GM12872 (cell line): Measurements from ENCODE around the gene FDCSP.
"Not testable (repeated sequence)": the region's sequence is repeated elsewhere in the genome, so short reads cannot be mapped to it uniquely, and the experiment has no call there.

Source experiments
- TF ChIP-seq, protein P1 (sequence below): IDR thresholded peaks from 3 replicates; pipeline ENCODE4 v1.5.1; 2011; ENCODE audit warnings: low read depth, mild to moderate bottlenecking, low read length, moderate library complexity; ENCODE audit not compliant: insufficient read depth

FDCSP gene

DNA sequence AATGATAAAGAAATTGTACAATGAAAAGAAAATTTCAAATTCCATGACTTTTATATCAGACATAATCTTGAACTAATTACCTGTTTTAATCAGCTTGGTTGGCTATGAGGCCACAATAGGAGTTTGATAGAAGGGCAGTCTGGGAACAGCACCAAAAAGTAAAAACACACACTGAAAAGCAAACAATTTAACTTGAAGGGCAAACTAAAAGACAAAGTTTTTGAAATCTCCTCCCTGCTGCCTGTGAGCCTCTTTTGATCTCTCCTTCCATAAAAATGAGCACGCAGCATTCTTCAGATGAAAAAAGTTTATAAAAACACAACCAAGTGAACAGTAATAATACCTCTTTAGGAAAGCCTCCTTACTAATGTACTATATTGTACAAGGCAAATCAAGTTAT is 22.3 kb upstream of the FDCSP start:
- TF ChIP-seq, protein P1, sequence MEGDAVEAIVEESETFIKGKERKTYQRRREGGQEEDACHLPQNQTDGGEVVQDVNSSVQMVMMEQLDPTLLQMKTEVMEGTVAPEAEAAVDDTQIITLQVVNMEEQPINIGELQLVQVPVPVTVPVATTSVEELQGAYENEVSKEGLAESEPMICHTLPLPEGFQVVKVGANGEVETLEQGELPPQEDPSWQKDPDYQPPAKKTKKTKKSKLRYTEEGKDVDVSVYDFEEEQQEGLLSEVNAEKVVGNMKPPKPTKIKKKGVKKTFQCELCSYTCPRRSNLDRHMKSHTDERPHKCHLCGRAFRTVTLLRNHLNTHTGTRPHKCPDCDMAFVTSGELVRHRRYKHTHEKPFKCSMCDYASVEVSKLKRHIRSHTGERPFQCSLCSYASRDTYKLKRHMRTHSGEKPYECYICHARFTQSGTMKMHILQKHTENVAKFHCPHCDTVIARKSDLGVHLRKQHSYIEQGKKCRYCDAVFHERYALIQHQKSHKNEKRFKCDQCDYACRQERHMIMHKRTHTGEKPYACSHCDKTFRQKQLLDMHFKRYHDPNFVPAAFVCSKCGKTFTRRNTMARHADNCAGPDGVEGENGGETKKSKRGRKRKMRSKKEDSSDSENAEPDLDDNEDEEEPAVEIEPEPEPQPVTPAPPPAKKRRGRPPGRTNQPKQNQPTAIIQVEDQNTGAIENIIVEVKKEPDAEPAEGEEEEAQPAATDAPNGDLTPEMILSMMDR, result no peak

DNA sequence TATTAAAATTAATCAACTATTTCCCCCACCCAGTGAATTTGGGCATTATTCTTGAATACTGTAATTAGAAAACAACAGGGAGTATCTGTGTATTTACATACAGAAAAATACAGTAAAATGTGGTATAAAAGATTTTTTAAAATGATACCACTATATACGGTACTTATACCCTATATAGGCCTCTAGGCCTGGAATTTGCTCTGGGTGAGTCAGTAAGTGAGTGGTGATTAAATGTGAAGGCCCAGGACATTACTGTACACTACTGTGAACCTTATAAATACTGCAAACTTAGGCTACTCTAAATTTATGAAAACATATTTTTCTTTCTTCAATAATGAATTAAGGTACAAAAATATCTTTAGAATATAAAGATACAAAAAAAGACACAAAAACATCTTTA is 10.2 kb downstream of the FDCSP start:
- TF ChIP-seq, protein P1, result no peak

DNA sequence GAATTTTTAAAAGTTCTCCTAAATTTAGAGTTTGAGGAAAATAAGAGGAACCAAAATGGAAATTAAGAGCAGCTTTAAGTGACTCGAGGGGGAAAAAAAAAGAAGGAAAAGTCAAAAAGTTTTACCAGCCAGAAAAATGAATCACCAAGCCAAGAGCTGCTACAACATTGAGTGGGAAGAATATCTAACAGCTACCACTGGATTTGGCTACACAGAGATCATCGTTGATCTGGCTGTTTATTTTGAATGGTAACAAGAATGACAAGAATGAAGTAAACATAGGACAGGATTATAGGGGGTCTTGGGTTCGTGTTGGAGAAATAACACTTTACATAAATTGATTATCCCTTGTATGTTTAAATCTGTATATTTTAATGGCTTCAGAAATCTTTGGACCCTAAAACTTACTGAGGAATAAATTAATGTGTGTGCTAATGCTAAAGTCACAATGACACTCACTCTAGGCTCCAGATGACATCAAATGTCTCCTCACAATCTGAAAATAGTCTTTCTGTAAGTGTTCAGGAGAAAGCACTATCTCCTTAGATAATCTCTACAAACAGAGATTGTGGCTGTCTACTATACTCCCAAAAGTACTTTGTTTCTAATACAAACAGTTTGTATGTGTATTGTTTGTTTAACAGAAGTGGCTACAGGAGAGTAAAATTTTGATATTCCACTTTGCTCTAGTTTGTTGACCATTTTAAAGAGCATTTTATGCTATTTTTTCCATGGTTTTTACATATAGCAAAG is 13.4 kb downstream of the FDCSP start:
- TF ChIP-seq, protein P1, result no peak

DNA sequence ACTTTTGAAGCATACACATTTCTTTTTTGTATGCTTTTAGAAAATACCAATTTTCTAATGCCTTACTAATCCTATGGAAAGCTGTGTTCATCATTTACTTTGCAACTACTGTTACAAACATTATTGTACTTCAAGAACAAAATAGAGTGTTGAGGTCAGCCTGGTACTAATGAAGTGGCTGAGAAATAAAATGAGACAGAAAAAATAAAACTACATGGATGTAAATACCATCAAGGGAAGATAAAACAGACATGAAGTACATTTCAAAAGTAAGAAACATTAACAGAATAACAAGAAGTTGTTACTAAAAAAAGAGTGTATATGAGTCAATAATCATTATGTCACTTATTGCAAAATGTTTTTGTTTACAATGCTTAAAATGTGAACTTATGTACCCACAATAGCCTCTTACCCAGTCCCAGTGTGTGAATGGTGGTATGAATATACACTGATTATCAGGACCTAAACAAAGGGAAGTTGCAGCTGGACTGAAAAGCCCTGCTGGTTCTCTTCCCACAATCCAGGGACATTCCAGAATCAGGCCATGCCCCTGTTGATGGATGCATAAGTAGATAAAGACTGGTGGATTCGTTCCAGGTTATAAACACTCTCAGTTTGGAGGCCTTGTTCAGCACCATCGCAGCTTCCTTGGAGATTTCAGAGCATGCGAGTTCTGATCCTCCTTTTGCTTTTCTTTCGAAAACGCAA is 14.1 kb downstream of the FDCSP start:
- TF ChIP-seq, protein P1, result no peak

DNA sequence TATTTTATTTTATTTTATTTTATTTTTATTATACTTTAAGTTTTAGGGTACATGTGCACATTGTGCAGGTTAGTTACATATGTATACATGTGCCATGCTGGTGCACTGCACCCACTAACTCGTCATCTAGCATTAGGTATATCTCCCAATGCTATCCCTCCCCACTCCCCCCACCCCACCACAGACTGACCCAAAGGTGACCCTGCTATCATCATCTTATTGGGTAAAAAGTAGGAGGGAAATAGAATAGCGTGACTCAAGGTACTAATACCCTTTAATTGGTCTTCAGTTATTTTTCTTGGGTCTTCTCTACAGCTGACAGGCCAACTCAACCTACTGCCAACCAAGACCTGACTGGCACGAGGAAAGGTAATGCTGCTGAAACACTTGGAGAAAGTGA is 16.4 kb downstream of the FDCSP start, which contains the start of gene CSN3:
TSS of gene CSN3 (plus strand) at position 301 of the 400 bp plus-strand sequence. CDS start 2,223 bp downstream, outside the sequence.
- TF ChIP-seq, protein P1, result not testable (repeated sequence)

DNA sequence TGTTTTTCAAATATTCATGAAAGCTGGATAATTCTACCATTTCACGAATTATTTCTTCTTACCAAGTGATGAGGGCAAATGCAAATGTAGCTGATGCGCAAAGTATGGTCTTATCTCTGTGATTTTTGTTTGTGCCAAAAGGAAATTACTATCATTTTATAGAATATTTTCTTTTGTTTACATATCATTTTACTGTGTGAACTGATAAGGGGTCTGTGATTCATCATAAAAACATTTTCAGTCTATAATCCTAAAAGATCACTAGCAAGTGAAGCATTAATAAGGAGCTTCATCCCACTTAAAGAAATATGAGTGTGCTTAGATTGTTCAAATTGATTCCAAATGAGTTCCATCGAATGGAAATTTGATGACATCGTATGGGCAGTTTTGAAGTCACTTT is 17.2 kb downstream of the FDCSP start:
- TF ChIP-seq, protein P1, result no peak

DNA sequence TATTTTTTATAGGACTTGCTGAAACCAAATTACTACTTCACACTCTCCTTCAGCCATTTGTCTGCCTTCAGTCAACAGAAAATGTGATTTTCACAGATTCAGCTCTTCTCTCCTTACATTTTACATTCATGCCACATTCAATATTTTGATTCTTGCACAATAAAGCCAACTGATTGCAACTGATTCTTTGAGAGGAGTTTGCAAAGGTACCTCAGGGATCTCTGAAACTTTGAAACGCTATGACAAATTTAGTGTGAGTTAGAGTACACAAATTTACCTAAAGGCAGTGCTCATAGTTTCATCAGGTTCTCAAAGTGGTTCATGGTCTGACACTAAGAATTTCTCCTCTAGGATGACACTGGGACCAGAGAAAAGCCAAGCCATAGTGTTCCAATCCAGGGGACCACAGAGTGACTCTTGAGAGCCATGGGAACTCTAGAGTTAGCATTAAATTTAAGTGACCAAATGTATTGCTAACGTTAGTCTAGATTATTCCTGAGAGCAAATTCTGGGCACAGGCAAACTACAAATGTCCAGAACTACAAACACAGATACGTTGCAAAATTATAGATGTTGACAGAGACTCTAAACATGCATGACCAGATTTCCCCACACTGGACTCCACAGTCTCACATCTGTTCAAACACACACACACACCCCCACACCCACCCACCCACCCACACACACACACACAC is 25.5 kb downstream of the FDCSP start:
- TF ChIP-seq, protein P1, result no peak
